GM23338 (cell line): ENCODE results near the gene FRY.

Experiments
- CTCF ChIP-seq, 2 experiments: fragments of 200-600 bp in 1 of 2; sonication (generic) in 1 of 2; conservative IDR thresholded peaks; 2 replicates each; pipeline versions ENCODE4 v1.5.1 to v1.6.1; 2016 to 2017; ENCODE audit warnings: antibody characterized with exemption in 2 of 2, low read depth in 2 of 2, mild to moderate bottlenecking in 2 of 2, moderate library complexity in 1 of 2
- EZH2 ChIP-seq: fragments of 200-600 bp; sonication (generic); IDR thresholded peaks from one replicate; pipeline ENCODE4 v1.8.0; 2017; ENCODE audit warnings: antibody characterized with exemption, mild to moderate bottlenecking, low read depth; ENCODE audit not compliant: unreplicated experiment
- NANOG ChIP-seq: IDR thresholded peaks from 2 replicates; pipeline ENCODE4 v1.6.1; 2016; ENCODE audit warnings: antibody characterized with exemption, borderline replicate concordance
- REST ChIP-seq: IDR thresholded peaks from one replicate; pipeline ENCODE4 v1.6.1; 2018; ENCODE audit warnings: antibody characterized with exemption; ENCODE audit not compliant: unreplicated experiment

GRCh38 chr13:32139251-32139650 lies 107.7 kb downstream of the FRY start:
- TF ChIP-seq CTCF (conservative IDR thresholded peaks at IDR 0.05; ENCODE audit: low read depth in 2 of 2) = no peak
- no peak for TF ChIP-seq NANOG
- no peak for TF ChIP-seq REST
- TF ChIP-seq EZH2 = no peak
